HG03457 (cell line): Measurements from ENCODE around the gene ERCC1.
"Not testable (repeated sequence)": the region's sequence is repeated elsewhere in the genome, so short reads cannot be mapped to it uniquely, and the experiment has no call there.

Experiments used
- ATAC-seq: cut with Tn5 transposase; IDR thresholded peaks from one replicate; pipeline ENCODE4 v1.9.1; 2021; ENCODE audit warnings: moderate number of reproducible peaks; ENCODE audit not compliant: unreplicated experiment

Gene ERCC1

DNA sequence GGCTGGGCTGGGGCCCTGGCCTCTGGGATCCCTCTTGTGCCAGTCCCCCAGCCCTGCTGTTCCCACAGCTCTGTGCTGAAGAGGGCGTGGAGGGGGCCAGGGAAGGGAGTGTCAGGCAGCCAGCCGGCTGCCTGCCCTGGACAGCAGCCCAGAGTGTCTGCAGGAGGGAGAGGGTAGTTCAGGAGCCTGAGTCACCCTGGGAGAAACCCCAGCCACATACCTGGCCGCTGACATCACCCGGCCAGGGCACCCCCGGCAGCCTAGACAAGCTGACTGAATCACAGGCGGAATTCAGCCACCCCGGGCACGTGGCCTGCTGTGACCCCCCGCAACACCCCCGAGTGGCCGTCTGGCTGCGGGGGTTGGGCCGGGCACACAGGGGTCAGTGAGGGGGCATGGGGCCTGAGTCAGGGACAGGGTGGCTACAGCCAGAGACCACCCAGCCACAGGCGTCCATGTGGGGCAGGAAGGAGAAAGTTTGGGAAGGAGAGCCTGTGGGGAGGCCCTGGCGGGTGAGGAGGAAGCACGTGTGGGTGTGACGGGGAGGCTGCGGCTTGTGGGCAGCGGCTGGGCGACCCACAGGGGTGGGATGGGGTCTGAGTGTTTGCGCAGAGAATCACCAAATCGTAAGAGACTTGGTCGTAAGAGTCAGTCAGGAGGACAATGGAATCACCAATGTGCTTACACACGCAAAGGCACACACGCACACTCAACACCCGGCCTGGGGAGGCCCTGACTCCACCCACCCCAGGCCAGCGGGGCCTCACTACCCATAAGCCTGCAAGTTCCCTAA, 32.2 kb upstream of the ERCC1 start:
- no peak for ATAC-seq

DNA sequence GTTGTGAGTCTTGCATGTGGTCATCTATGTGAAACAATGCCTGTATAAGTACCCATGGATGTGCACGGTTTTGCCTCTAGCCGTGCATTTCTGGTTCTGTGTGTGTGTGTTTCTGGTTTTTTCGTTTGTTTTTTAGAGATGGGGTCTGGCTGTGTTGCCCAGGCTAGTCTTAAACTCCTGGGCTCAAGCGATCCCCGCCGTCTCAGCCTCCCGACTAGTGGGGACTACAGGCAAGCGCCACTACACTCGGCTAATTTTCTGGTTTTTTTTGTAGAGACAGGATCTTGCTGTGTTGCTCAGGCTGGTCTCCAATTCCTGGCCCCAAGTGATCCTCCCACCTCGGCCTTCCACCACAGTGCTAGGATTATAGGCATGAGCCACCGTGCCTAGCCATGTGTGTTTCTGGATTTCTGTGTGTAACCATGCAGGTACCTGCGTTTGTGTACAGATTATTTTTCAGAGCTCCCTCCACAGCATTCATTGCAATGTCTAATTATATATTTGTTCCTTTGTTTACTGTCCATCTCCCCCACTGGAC, 28.2 kb upstream of the ERCC1 start:
- ATAC-seq = no peak

DNA sequence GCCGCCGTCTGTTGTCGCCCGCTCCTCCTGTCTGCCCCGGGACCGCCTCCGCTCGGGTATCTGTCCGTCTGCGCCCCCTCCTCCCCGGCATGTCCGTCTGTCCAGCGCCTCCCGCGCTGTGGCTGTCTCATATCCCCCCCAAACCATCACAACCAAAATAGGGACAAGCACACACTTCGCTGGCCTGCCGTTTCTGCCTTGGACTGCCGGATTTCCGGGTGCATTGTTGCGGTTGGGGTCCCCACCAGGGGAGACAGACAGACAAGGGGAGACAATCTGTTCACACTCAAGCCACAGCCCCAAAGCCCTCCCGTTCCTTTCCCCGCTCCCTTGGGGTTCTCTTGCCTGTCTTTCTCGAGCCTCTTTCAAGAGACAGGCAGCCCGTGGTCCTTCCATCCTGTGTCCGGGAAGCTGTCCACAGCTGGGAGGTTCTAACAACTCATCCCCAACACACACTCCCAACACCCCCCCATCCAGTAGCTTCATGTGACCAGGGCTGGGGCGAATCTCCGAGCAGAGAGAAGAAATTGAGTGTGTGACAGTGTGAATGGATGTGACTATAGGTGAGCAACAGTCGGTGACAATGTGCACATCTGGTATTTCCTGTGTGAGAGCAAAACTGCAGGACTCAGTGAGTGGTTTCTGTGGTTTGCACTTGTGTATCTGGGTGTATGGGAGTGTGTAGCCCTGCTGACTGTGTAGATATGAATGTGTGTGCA, 27.6 kb upstream of the ERCC1 start:
- no peak for ATAC-seq

DNA sequence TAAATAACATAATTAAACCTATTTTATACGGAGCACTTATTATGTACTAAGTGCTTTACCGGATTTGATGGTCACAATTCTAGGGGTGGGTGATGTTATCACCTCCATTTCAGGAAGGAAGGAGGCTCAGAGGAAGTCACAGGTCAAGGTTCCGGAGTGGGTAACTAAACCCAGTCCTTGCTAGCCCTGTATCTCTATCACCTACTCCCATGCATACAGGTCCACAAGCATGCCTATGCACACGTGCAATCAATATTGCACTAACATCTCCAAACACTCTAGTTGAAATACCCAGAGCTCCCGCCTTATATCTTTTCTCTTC, 26.3 kb upstream of the ERCC1 start:
- no peak for ATAC-seq

- no peak for ATAC-seq
Measured at GRCh38 chr19:45448887-45449299, 25.2 kb upstream of the ERCC1 start.

GRCh38 chr19:45448425-45448756, 24.7 kb upstream of the ERCC1 start:
- ATAC-seq = no peak

- ATAC-seq = no peak
Measured at GRCh38 chr19:45446944-45447343, 23.2 kb upstream of the ERCC1 start.

GRCh38 chr19:45446295-45446694, 22.6 kb upstream of the ERCC1 start:
- ATAC-seq = no peak

DNA sequence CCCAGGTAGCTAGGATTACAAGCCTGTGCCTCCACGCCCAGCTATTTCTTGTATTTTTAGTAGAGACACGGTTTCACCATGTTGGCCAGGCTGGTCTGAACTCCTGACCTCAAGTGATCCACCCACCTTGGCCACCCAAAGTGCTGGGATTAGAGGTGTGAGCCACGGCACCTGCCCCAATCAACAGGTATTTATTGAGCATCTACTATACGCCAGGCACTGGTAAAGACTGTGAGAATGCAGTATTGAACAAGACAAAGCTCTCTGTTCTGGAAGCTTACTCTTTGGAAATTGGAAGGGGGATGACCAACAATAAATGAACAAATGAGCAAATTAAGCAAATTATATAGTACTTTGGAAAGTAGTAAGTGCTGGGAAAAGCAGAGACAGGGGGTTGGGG, 21.4 kb upstream of the ERCC1 start:
- ATAC-seq = no peak

- ATAC-seq = no peak
Measured at GRCh38 chr19:45444318-45445041, 20.8 kb upstream of the ERCC1 start.

- ATAC-seq = no peak
Measured at GRCh38 chr19:45443462-45444317, 20.0 kb upstream of the ERCC1 start.

GRCh38 chr19:45442778-45443461, 19.2 kb upstream of the ERCC1 start:
- ATAC-seq = no peak

- ATAC-seq = no peak
Measured at GRCh38 chr19:45442408-45442777, 18.7 kb upstream of the ERCC1 start.

DNA sequence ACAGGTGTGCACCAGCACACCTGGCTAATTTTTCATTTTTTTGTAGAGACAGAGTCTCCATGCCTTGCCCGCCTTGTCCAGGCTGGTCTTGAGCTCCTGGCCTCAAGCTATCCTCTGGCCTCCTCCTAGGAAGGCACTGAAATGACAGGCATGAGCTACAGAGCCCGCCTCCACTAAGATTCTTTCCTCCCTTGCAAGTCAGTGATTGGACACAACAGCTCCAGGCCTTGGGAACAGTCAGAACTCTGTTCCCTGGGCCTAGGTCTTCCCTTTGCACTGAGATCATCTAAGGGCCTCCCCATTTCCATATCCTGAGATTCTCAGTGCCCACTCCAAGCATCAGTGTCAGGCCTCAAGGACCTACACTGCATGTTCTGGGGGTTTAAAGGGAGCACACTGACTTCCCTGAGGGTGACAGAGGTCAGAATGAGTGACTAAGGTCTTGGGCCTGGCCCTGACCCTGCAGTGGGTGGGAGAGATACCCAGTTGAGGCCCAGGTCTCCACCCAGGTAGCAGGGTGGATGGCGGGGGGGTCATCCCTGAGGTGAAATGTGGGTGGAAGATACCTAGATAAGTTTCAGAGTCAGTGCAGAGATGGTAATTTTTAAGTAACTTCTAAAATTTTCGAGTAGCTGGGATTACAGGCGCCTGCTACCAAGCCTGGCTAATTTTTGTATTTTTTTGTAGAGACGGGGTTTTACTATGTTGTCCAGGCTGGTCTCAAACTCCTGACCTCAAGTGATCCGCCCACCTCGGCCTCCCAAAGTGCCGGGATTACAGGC, 17.3 kb upstream of the ERCC1 start:
- no peak for ATAC-seq

DNA sequence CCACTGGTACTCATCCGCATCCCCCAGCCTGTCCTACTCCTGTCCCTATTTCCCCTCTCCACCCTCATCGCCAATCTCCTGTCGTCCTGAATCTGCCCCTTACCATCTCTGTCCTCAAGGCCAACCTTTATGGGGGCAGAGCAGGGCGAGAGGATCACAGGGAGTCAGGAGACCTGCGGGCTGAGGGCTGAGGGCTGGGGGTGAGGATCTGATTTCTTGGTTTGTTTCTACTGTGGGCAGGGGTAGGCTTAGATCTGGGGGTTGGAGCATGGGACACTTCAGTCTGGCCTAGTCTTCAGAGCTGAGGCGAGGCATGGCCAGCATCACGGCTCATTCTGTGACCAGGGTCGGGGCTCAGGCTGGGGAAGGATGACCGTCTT, 16.5 kb upstream of the ERCC1 start:
- no peak for ATAC-seq

DNA sequence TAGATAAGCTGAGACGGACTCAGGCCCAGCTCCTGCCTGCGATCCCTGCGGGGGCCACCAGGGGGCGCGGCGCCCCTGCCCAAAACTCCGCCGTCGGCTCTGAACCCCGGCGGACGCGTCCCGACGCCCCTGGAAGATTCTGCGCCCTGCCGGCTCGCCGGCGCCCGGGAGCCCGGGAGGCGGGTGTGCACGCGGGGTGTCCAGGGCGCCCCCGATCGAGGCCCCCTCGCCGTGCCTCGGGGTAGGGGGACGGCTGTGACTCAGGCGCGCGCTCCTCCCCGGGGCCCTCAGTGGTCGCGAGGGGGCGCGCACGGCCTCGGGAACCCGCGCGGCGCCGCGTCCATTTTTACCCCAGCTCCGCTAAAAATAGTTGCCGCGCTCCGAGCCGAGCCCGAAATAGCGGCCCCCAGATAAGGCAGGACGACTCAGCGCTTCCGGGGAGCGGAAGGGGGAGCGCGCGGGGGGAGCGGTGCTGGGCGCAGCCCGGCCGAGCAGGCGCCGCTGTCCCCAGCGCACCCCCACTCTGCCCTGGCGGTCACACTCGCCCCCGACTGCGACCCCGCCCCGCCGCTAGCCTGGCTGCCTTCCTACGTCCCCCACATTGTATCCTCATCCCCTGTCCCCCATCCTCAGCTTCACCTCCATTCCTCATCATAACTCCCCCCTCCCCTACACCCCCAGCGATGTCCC, 16.0 kb upstream of the ERCC1 start:
- peak; percentile 39 for ATAC-seq

- no peak for ATAC-seq
Measured at GRCh38 chr19:45439190-45439568, 15.5 kb upstream of the ERCC1 start.

GRCh38 chr19:45437328-45437727, 13.6 kb upstream of the ERCC1 start:
- ATAC-seq = no peak

DNA sequence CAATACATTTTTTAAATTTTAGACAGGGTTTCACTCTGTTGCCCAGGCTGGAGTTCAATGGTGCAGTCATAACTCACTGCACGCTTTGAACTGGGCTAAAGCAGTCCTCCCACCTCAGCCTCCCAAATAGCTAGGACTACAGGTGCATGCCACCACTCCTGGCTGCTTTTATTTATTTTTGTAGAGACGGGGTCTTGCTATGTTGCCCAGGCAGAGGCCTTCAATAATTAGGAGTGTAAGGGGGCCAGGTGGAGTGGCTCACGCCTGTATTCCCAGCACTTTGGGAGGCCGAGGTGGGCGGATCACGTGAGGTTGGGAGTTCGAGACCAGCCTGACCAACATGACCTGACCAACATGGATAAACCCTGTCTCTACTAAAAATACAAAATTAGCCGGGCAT, 8.8 kb upstream of the ERCC1 start:
- ATAC-seq = not testable (repeated sequence)
